HTERT RPE-1 (cell line): ENCODE data around the gene NEU4.
"Not testable (repeated sequence)": the region's sequence is repeated elsewhere in the genome, so short reads cannot be mapped to it uniquely, and the experiment has no call there.

Source experiments
- in situ Hi-C: fragments of 300-500 bp; cut with MboI; formaldehyde crosslinking; loops from 4 replicates; pipeline ENCODE4 v1.14.3; 2020; ENCODE audit warnings: low sequenced_read_pairs

NEU4 gene

GRCh38 chr2:241798631-241799521 is 10.1 kb upstream of the NEU4 start:
- in situ Hi-C loops: no loop called here

- in situ Hi-C loops: no loop called here
Observed at GRCh38 chr2:241799522-241800197, 9.3 kb upstream of the NEU4 start.

DNA sequence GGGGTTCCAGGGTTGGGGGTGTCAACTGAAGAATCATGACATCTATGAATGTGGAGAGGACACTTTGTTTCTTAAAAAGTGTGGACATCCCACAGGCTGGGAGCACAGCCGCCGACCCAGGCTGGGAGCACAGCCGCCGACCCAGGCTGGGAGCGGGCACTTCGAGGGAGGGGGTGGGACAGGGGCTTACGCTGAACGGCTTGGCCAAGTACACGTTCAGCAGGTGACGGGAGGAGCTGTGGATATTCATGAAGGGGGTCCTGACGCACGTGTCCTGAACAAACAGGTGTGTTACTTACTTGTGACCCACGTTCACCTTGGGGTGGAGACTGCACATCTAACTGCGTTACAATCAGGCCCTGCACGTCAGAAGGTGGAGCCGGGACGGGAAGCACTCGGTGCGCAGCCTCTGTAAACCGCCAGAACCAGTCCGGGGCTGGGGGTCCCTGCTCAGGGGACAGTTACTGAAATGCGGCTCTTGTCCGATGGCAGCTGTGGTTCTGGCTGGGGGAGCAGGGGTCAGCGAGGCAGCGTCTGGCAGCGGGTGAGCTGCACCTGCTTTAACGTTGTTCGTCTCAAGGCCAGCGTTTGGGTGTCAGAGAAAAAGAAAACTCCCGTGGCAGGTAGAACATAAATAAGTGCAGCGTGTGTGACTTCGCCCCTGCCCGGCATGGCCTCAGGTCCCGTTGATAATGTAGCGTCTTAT is 8.6 kb upstream of the NEU4 start:
- in situ Hi-C loops: not testable (repeated sequence)

- in situ Hi-C loops: no loop called here
Observed at GRCh38 chr2:241801611-241802420, 7.2 kb upstream of the NEU4 start.

DNA sequence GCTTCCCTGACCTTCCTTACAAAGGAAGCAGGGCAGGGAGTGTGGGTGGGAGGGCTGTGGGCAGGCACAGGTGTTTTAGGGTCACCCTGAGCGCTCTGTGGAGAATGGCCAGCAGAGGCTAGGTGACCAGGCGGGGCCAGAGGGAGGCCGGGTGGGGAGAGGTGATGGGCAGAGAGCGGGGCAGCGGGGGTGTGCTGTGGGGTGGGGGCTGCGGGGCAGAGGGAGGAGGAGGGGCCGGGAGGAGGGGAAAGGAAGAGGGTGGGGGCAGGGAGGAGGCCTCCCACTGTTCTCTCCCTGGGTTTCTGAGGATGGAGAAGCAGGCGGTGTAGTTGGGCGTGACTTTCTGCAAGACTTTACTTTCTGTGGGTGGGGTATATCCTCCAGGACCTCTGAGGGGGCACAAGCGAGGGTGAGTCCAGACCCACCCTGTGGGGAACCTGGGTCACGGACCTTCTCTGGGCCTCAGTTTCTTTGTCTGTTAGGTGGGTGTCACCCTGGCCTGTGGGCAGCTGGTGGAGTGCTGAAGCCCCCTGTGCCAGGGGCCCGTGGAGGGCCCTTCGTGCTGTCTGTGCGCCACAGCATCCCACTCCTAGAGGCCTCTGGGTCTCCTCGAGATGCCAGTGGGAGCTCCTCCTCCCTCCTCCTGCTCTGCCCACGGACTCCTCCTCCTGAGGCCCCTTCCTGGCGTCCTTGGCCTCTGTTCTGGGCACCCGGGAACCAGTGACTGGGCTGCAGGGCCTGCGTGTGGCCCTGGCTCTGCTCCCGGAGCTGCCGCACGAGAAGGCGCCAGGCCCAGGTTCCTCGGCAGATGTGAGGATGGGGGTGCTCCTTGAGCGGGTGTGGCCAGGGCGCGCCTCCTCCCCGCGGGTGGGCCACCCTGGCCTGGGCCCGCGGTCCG is 6.3 kb upstream of the NEU4 start:
- in situ Hi-C loops: no loop called here

- in situ Hi-C loops: no loop called here
Observed at GRCh38 chr2:241803387-241804325, 5.3 kb upstream of the NEU4 start.

DNA sequence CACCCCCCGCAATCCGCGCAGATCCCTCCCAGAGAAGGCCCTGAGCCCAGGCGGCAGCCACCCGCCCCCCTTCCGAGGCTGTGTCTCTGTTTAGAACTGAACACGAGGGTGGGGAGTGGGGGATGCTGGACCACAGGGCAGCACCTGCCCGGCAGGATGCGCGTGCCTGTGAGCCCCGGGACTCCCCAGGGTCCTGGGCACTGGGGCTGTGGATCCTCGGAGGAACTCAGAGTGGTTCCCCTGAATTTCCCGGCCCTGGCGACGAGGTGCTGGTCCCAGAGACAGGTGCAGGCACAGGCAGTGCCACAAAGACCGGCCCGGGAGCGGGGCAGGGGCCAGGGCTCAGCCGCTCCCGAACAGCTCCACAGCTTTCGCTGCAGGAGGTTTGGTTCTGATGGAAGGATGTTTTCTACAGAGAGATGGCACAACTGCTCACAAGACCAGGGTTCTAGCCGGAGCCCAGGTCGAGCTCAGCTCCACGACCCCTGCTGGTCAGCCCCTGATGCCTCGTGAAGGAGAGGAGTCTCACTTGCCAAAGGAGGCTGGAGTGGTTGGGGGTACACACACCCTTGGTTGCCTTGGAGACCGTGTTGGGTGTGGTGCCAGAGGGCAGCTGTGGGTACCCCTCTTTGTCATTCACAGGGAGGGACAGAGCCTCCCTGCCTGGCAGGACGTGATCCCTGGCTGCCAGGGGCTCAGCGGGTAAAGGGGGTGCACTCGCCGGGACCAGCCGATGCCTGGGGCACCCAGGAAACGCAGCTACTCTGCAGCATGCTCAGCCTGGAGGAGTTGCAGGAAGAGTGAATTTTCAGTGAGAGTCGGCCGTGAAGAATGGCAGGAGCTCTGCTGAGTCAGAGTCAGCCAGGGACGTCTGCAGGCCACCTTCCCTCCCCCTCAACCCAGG is 4.4 kb upstream of the NEU4 start:
- in situ Hi-C loops: no loop called here

- in situ Hi-C loops: not testable (repeated sequence)
Observed at GRCh38 chr2:241806217-241806616, 2.8 kb upstream of the NEU4 start.

- in situ Hi-C loops: no loop called here
Observed at GRCh38 chr2:241808051-241808720, 807 bp upstream of the NEU4 start.

DNA sequence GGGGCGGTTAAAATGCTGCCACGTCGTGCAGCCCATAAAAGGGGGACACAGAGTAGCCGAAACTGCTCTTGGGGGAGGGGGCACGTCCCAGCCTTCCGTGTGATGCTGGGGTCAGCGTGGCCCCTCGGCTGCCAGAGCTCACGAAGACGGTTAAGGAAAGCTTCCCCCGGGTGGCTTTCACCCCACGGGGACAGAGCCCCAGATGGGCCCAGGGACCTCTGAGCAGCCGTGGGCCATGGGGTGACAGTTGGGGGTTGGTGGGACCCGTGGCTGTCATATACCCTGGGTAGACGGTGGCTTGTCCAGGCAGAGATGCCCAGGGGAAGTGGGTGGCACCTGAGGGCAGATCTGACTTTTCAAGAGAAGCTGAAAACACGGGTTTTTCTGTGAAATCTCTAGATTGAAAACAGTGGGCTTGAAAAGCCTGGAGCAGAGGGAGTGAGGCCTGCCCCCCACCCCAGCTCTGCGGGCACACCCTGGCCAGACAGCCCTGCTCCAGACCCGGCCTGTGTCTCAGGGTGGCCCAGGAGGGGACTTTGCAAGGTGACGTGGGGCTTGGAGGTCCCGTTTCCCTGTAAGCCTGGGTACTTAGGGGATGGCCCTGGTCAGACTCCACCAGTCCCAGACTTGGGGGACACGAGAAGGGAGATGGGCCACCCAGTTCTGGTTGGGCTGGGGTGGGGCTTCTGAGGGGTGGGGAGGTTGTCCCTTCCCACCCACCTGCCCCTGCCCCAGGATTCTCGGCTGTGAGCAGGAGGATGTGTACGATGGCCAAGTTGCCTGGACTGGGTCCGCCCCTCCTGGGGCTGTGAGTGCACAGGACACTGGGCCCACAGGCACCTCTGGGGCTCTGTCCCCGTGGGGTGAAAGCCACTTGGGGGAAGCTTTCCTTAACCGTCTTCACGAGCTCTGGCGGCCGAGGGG is 652 bp downstream of the NEU4 start:
- in situ Hi-C loops: no loop called here

- in situ Hi-C loops: no loop called here
Observed at GRCh38 chr2:241810307-241811200, 1.6 kb downstream of the NEU4 start.

DNA sequence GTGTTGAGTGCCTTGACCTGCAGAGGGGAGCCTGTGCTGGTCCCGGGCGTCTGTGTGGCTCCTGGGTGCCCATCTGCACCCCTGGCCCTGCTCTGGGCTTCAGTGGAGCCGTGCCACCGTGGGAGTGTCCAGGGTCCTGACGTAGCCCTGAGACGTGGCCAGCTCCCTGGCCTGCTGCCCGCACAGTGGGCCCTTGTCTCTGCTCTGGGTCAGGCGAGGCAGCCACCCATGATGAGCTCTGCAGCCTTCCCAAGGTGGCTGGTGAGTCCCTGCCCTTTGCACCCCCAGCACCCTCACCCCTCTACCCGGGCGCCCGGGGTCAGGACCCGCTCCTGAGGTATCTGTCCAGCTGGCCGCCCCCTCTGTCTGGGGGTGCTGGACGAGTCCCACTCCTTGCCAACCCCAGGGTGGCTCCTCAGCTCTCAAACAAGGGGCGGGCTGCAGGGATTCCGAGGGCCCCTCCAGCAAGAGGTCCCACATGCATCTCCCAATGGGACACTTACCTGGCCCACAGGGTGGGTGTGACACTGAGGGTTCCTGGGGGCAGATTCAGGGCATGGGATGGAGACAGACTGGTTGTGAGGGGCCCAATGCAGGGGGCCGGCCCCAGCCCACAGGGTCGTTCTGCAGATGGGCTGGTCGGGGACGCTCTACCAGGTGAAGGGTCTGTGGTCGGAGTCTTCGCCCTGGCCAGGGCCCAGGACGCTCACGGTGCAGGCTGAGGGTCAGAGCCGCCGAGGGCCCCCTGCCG is 2.4 kb downstream of the NEU4 start:
- in situ Hi-C loops: no loop called here

GRCh38 chr2:241811952-241812729 is 3.1 kb downstream of the NEU4 start:
- in situ Hi-C loops: no loop called here
